IMR-90 (cell line): ENCODE data around the gene CRYZL1. TPM values are rescaled to one million over a fixed set of nuclear protein-coding genes. Genes with fewer than 3 reads are reported as not detected.

Experiments
- ATAC-seq: fragments of 200-7000 bp; cut with Tn5 transposase; 2 replicates; pipeline ENCODE4 v1.9.1; 2020; ENCODE audit warnings: low read depth, mild to moderate bottlenecking, moderate library complexity
- BruUV-seq: library from RNA; stranded (reverse); fragments of 400-500 nt; replicated peaks from 2 replicates; lab custom pipeline; 2021; lab: Mats Ljungman, UMichigan
- CTCF ChIA-PET: fragments of 300-600 bp; formaldehyde crosslinking; extraction: SDS; loops from one replicate; lab custom pipeline; 2021; ENCODE audit warnings: antibody characterized with exemption; lab: Yijun Ruan, JAX
- POLR2A ChIA-PET: fragments of 300-600 bp; sonication (Branson Sonifier 250); formaldehyde crosslinking; loops from one replicate; lab custom pipeline; 2022; ENCODE audit warnings: antibody characterized with exemption; ENCODE audit not compliant: unreplicated experiment; lab: Charles Lee
- DNase-seq: peaks from one replicate; pipeline ENCODE4 v3.0.0; 2013
- H2AFZ ChIP-seq: replicated peaks from 2 replicates; pipeline ENCODE3; 2013; ENCODE audit warnings: low read length, mild to moderate bottlenecking; ENCODE audit not compliant: poor library complexity
- H2AK5ac ChIP-seq: 2 replicates; pipeline ENCODE4 v1.6.1; 2013; ENCODE audit warnings: low read depth, low read length, inconsistent platforms
- H2AK9ac ChIP-seq: replicated peaks from 2 replicates; pipeline ENCODE3; 2013; ENCODE audit warnings: mild to moderate bottlenecking, low read depth, low read length, moderate library complexity; ENCODE audit not compliant: poor library complexity
- H2BK120ac ChIP-seq: 2 replicates; pipeline ENCODE4 v1.6.1; 2013; ENCODE audit warnings: low read depth, low read length, inconsistent platforms
- H2BK15ac ChIP-seq: 3 replicates; pipeline ENCODE4 v1.6.1; 2013; ENCODE audit warnings: low read depth, low read length, inconsistent platforms
- H2BK20ac ChIP-seq: 2 replicates; pipeline ENCODE4 v1.6.1; 2013; ENCODE audit warnings: low read depth, mild to moderate bottlenecking, inconsistent platforms, low read length, moderate library complexity
- H2BK5ac ChIP-seq: 2 replicates; pipeline ENCODE4 v1.6.1; 2013; ENCODE audit warnings: mild to moderate bottlenecking, low read depth, low read length, inconsistent platforms; ENCODE audit not compliant: poor library complexity, severe bottlenecking
- H3K14ac ChIP-seq: replicated peaks from 2 replicates; pipeline ENCODE4 v1.6.1; 2013; ENCODE audit warnings: low read depth, low read length, inconsistent platforms
- H3K18ac ChIP-seq: 2 replicates; pipeline ENCODE4 v1.6.1; 2013; ENCODE audit warnings: low read depth, low read length, control low read depth
- H3K23ac ChIP-seq: 2 replicates; pipeline ENCODE4 v1.6.1; 2013; ENCODE audit warnings: low read depth, low read length, inconsistent platforms
- H3K27ac ChIP-seq: 2 replicates; pipeline ENCODE4 v1.5.1; 2013; ENCODE audit warnings: mild to moderate bottlenecking, control low read depth, low read length; ENCODE audit not compliant: insufficient read depth
- H3K27me3 ChIP-seq: 2 replicates; pipeline ENCODE4 v1.6.1; 2013; ENCODE audit warnings: low read length; ENCODE audit not compliant: control insufficient read depth, insufficient read depth
- H3K36me3 ChIP-seq: 2 replicates; pipeline ENCODE4 v1.6.1; 2013; ENCODE audit warnings: low read length, mixed read lengths; ENCODE audit not compliant: control insufficient read depth, insufficient read depth
- H3K4ac ChIP-seq: 2 replicates; pipeline ENCODE4 v1.6.1; 2013; ENCODE audit warnings: low read depth, low read length, inconsistent platforms
- H3K4me1 ChIP-seq: 2 replicates; pipeline ENCODE4 v1.6.1; 2013; ENCODE audit warnings: low read length, mixed read lengths; ENCODE audit not compliant: control insufficient read depth, insufficient read depth
- H3K4me2 ChIP-seq: 2 replicates; pipeline ENCODE4 v1.6.1; 2013; ENCODE audit warnings: low read depth, mild to moderate bottlenecking, control low read depth, low read length, moderate library complexity
- H3K4me3 ChIP-seq: 2 replicates; pipeline ENCODE4 v1.5.1; 2013; ENCODE audit warnings: low read depth, mild to moderate bottlenecking, control low read depth, low read length, moderate library complexity; ENCODE audit not compliant: insufficient read depth
- H3K56ac ChIP-seq: 2 replicates; pipeline ENCODE4 v1.6.1; 2013; ENCODE audit warnings: low read length, inconsistent platforms; ENCODE audit not compliant: insufficient read depth; ENCODE audit errors: extremely low read depth
- H3K79me1 ChIP-seq, 2 experiments: 2 replicates each; pipeline ENCODE4 v1.6.1; 2013; ENCODE audit warnings: low read length in 2 of 2, inconsistent platforms in 1 of 2, low read depth in 1 of 2
- H3K9ac ChIP-seq: 2 replicates; pipeline ENCODE4 v1.6.1; 2013; ENCODE audit warnings: low read depth, low read length, control low read depth
- H3K9me1 ChIP-seq: 2 replicates; pipeline ENCODE4 v1.6.1; 2013; ENCODE audit warnings: low read length, inconsistent platforms; ENCODE audit not compliant: insufficient read depth
- H3K9me3 ChIP-seq: 2 replicates; pipeline ENCODE4 v1.6.1; 2013; ENCODE audit warnings: low read length; ENCODE audit not compliant: control insufficient read depth, insufficient read depth
- H4K20me1 ChIP-seq: 2 replicates; pipeline ENCODE4 v1.6.1; 2013; ENCODE audit warnings: low read length, inconsistent platforms; ENCODE audit not compliant: insufficient read depth
- H4K5ac ChIP-seq: 2 replicates; pipeline ENCODE4 v1.6.1; 2013; ENCODE audit warnings: mild to moderate bottlenecking, low read depth, low read length, control low read depth
- H4K8ac ChIP-seq, 2 experiments: 2 replicates each; pipeline ENCODE4 v1.6.1; 2013; ENCODE audit warnings: low read depth in 2 of 2, low read length in 2 of 2, control low read depth in 1 of 2, inconsistent platforms in 1 of 2
- H4K91ac ChIP-seq: 2 replicates; pipeline ENCODE4 v1.6.1; 2013; ENCODE audit warnings: low read depth, low read length, inconsistent platforms; ENCODE audit not compliant: insufficient read depth
- BHLHE40 ChIP-seq: fragments of 150-350 bp; IDR thresholded peaks from 2 replicates; pipeline ENCODE4 v1.6.1; 2016; ENCODE audit warnings: mild to moderate bottlenecking, low read depth, low read length
- CEBPB ChIP-seq: IDR thresholded peaks from 2 replicates; pipeline ENCODE4 v1.6.1; 2012; ENCODE audit warnings: low read depth, low read length, improper control_type of control experiment
- CHD1 ChIP-seq: IDR thresholded peaks from 2 replicates; pipeline ENCODE4 v1.6.1; 2012; ENCODE audit warnings: low read depth, low read length, improper control_type of control experiment
- ELK1 ChIP-seq: fragments of 150-350 bp; IDR thresholded peaks from 2 replicates; pipeline ENCODE4 v1.6.1; 2016; ENCODE audit warnings: low read depth, mild to moderate bottlenecking, low read length, moderate library complexity, borderline replicate concordance
- FOS ChIP-seq: fragments of 150-350 bp; IDR thresholded peaks from 2 replicates; pipeline ENCODE4 v1.6.1; 2016; ENCODE audit warnings: low read depth, low read length
- NFE2L2 ChIP-seq: fragments of 150-350 bp; IDR thresholded peaks from 2 replicates; pipeline ENCODE4 v1.6.1; 2016; ENCODE audit warnings: low read depth, mild to moderate bottlenecking, low read length
- RAD21 ChIP-seq: IDR thresholded peaks from 2 replicates; pipeline ENCODE4 v1.6.1; 2012; ENCODE audit warnings: low read length, improper control_type of control experiment
- RCOR1 ChIP-seq: IDR thresholded peaks from 2 replicates; pipeline ENCODE4 v1.6.1; 2012; ENCODE audit warnings: mild to moderate bottlenecking, low read length, improper control_type of control experiment; ENCODE audit not compliant: insufficient replicate concordance
- RFX5 ChIP-seq: IDR thresholded peaks from 2 replicates; pipeline ENCODE4 v1.8.0; 2012; ENCODE audit warnings: low read depth, mild to moderate bottlenecking, low read length, moderate library complexity
- SMC3 ChIP-seq: fragments of 150-350 bp; IDR thresholded peaks from 2 replicates; pipeline ENCODE4 v1.6.1; 2016; ENCODE audit warnings: low read depth, mild to moderate bottlenecking, antibody characterized with exemption, low read length, moderate library complexity
- USF2 ChIP-seq: fragments of 150-350 bp; IDR thresholded peaks from 2 replicates; pipeline ENCODE4 v1.6.1; 2017; ENCODE audit warnings: mild to moderate bottlenecking, antibody characterized with exemption, low read length, low read depth
- WGBS, 2 experiments: methylation state at CpG; one replicate each; pipeline versions ENCODE4 v1.1.5 to v1.1.7; 2013; ENCODE audit warnings: missing lambda C conversion rate in 2 of 2; ENCODE audit not compliant: insufficient read length in 1 of 2; ENCODE audit errors: extremely low coverage in 2 of 2; 5-methylcytosine and 5-hydroxymethylcytosine counted together
- dilution Hi-C: fragments of 300-500 bp; cut with HindIII; formaldehyde crosslinking; loops from one replicate; pipeline ENCODE4 v1.14.3; 2018; ENCODE audit warnings: low sequenced_read_pairs; ENCODE audit not compliant: unreplicated experiment
- in situ Hi-C: fragments of 300-500 bp; cut with MboI; formaldehyde crosslinking; loops from 3 replicates; pipeline ENCODE4 v1.14.3; 2019; ENCODE audit warnings: low sequenced_read_pairs, inconsistent platforms, mixed read lengths
- intact Hi-C: fragments of 100-400 bp; cut with micrococcal nuclease; formaldehyde crosslinking; loops from 2 replicates; pipeline ENCODE4 v1.10.0; 2022
- polyA plus RNA-seq, 3 experiments: library from polyadenylated mRNA; depleted of rRNA; stranded (reverse); fragments of >200 nt; gene quantifications; 2 replicates each; pipeline ENCODE4 v1.2.3, GENCODE V29; 2012; ENCODE audit warnings: low replicate concordance in 1 of 3
- total RNA-seq: library from RNA; depleted of rRNA; stranded (reverse); fragments of >200 nt; gene quantifications from 2 replicates; pipeline ENCODE4 v1.2.3, GENCODE V29; 2012

CRYZL1 gene
- total and polyA plus RNA-seq, 2 of the 4 experiments (the other 2 are of a cell fraction) = 19.9 to 28.5 TPM

- Histone ChIP-seq H3K9me1 (peaks cover 14% of the 10 kb centered on the region), H2BK15ac (no peak overlapping the region), H2BK5ac (no peak overlapping the region), H3K4me1 (peaks cover 6% of the 10 kb centered on the region; the same call in 1 of the 2 replicates), H4K8ac (no peak overlapping the region), H3K23ac (peak overlapping the region; percentile 90; the same call in 1 of the 2 replicates), H3K4me2 (no peak overlapping the region), H2BK120ac (no peak overlapping the region), H3K4ac (no peak overlapping the region), H3K9me3 (no peaks in the 10 kb centered on the region), H2AFZ (no peak overlapping the region), H3K56ac (no peak overlapping the region), H3K9ac (no peak overlapping the region), H3K4me3 (no peak overlapping the region), H4K5ac (no peak overlapping the region), H3K27ac (no peak overlapping the region), H3K79me1 (peaks cover 28 to 75% of the 10 kb centered on the region in 2 experiments), H3K14ac (0 out of 2 replicates have a peak overlapping the region, but pooled peaks have one; percentile 14), H4K91ac (no peak overlapping the region), H2BK20ac (no peak overlapping the region; the same call in 1 of the 2 replicates), H3K36me3 (no peaks in the 10 kb centered on the region; the same call in 1 of the 2 replicates), H2AK9ac (no peak overlapping the region), H3K27me3 (no peaks in the 10 kb centered on the region), H2AK5ac (peak overlapping the region; percentile 40; the same call in 1 of the 2 replicates), H3K18ac (no peak overlapping the region), H4K20me1 (peaks cover 28% of the 10 kb centered on the region; the same call in 1 of the 2 replicates)
- no peak for DNase-seq
- ChIA-PET CTCF (no interaction called here), POLR2A (no interaction called here)
- 94% methylated on average over 2 of the region's 7 CpGs; no CpG with 5 or more reads in 1 of the 2 experiments for WGBS, 2 experiments
- ATAC-seq = no peak
- dilution Hi-C loops (no loop called here), intact Hi-C loops (no loop called here), in situ Hi-C loops (no loop called here)
- no peak for TF ChIP-seq FOS
- no peak for TF ChIP-seq CEBPB
- no peak for TF ChIP-seq RAD21
- TF ChIP-seq RFX5 = no peak
- no peak for TF ChIP-seq BHLHE40
- TF ChIP-seq CHD1 = no peak
- no peak for TF ChIP-seq SMC3
- no peak for TF ChIP-seq RCOR1
- TF ChIP-seq NFE2L2 = no peak
- TF ChIP-seq USF2 = no peak
- no peak for TF ChIP-seq ELK1
- no TSS peak for BruUV-seq
Observed at GRCh38 chr21:33650230-33650629, 8.7 kb upstream of the CRYZL1 start.
